ENCODE data around the gene MAP7D2. TPM values are rescaled to one million over a fixed set of nuclear protein-coding genes. Genes with fewer than 3 reads are reported as not detected.
"Not testable (repeated sequence)": the region's sequence is repeated elsewhere in the genome, so short reads cannot be mapped to it uniquely, and the experiment has no call there.

MAP7D2 gene
- total RNA-seq (2022) (42.8 and 45.4 TPM in 2 replicates), Bru-seq, nascent RNA (percentile 68 among the genes with signal in this experiment), BruChase-seq, experiment 1, labeled RNA remaining after a 2-hour chase (percentile 74 among the genes with signal in this experiment), BruChase-seq, experiment 2, labeled RNA remaining after a 6-hour chase (percentile 80 among the genes with signal in this experiment)
- long read RNA-seq, transcript MAP7D2-201 (17 exons, 3,918 nt) = major isoform, 26 of 86 reads
- long read RNA-seq, transcript MAP7D2-202 (16 exons, 3,930 nt) = minor isoform, 10 of 86 reads
- long read RNA-seq, partial matches to known transcripts = 13 of 86 reads
- long read RNA-seq, other reads (novel, unspliced or antisense) = 37 of 86 reads

DNA sequence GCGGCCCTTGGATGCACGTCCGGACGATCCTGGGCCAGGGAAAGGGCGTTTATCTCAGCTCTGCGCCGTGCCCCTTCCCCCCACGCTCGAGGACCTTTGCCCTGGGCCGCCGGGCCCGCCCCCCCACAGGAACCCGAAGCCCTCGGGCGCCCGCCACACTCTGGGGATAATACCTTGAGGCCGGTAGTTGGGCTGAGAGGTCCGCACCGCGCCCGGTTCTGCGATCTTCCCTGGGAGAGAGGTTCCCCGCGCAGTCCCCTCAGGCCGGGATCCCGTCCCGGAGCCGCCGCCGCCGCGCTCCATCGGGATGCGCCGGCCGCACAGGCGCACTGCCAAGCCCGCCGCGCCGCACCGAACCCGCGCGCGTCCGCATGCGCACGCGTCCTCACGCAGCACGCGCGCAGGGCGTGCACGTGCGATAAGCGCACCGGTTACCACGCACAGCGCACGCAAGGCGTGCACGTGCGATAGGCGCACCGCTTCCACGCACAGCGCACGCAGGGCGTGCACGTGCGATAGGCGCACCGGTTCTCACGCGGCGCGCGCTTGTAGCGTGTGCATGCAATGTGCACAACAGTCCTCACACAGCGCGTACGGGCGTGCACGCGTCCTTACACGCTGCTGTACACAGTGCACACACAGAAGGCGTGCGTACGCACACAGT is at the start of gene MAP7D2:
Gene MAP7D2, minus strand, starts transcription at position 331 of the 664 bp plus-strand sequence. Its CDS starts 28 bp downstream, at position 303.
- peak; percentile 44 to 60 for DNase-seq
- Histone ChIP-seq H3K4me1 (no peaks in the 10 kb centered on the region), H3K27me3 (replicated peaks; ENCODE audit: control insufficient read depth, insufficient read depth, low read length) (no peaks in the 10 kb centered on the region), H3K4me3 (ENCODE audit: low read depth, low read length) (peak within 1 kb of the TSS; percentile 66), H3K9me3 (no peaks in the 10 kb centered on the region), H3K36me3 (ENCODE audit: control insufficient read depth, insufficient read depth, low read length) (no peaks in the 10 kb centered on the region)
- peak within 1 kb of the TSS; percentile 76 for H3K27ac Mint-ChIP-seq (ENCODE audit: unreplicated experiment)
- H3K4me1 Mint-ChIP-seq (ENCODE audit: low read depth, unreplicated experiment) = peaks cover 16% of the 10 kb centered on the region
- intact Hi-C loops (cut with micrococcal nuclease; ENCODE audit: unreplicated experiment) = no loop called here
- H3K4me3 Mint-ChIP-seq (ENCODE audit: unreplicated experiment) = peak within 1 kb of the TSS; percentile 85
- no peak for TF ChIP-seq CTCF (IDR thresholded peaks at IDR 0.05; ENCODE audit: insufficient read depth in 1 of 2, low read depth in 1 of 2, low read length in 1 of 2, severe bottlenecking in 1 of 2, unreplicated experiment in 1 of 2)
- no TSS peak for BruUV-seq (replicated peaks)
- H3K36me3 Mint-ChIP-seq (ENCODE audit: insufficient read depth, unreplicated experiment) = no peaks in the 10 kb centered on the region
- H3K27me3 Mint-ChIP-seq (ENCODE audit: insufficient read depth, unreplicated experiment) = no peaks in the 10 kb centered on the region
- ChIA-PET CTCF (interaction anchor here (0.5 kb wide), 1 partner anchor 18 kb away, joined by 5 read pairs; no protein-coding TSS in a partner anchor), POLR2A (no interaction called here)
- no peaks in the 10 kb centered on the region for H3K9me3 Mint-ChIP-seq (ENCODE audit: unreplicated experiment)

DNA sequence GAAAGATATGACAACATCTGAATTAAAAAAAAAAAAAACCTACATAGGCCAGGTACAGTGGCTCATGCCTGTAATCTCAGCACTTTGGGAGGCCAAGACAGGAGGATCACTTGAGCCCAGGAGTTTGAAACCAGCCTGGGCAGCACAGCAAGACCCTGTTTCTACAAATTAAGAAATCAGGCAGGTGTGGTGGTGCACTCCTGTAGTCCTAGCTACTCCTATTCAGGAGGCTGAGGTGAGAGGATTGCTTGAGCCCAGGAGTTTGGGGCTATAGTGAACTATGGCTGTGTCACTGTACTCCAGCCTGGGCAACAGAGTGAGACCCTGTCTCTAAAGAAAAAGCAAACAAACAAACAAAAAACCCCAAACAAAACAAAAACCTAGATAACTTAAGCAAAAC is 45.8 kb upstream of the MAP7D2 start:
- H3K9me3 ChIP-seq; H3K36me3 ChIP-seq (ENCODE audit: control insufficient read depth, insufficient read depth, low read length); H3K4me3 ChIP-seq (ENCODE audit: low read depth, low read length); POLR2A ChIA-PET; DNase-seq; H3K9me3 Mint-ChIP-seq (ENCODE audit: unreplicated experiment); H3K27me3 ChIP-seq (replicated peaks; ENCODE audit: control insufficient read depth, insufficient read depth, low read length); CTCF ChIA-PET; H3K27me3 Mint-ChIP-seq (ENCODE audit: insufficient read depth, unreplicated experiment); BruUV-seq (replicated peaks); intact Hi-C loops (cut with micrococcal nuclease; ENCODE audit: unreplicated experiment); H3K27ac Mint-ChIP-seq (ENCODE audit: unreplicated experiment); H3K4me3 Mint-ChIP-seq (ENCODE audit: unreplicated experiment); H3K4me1 ChIP-seq: not testable (repeated sequence)
- Mint-ChIP-seq H3K4me1 (ENCODE audit: low read depth, unreplicated experiment) (peaks cover 24% of the 10 kb centered on the region), H3K36me3 (ENCODE audit: insufficient read depth, unreplicated experiment) (peaks cover 60% of the 10 kb centered on the region)

GRCh38 chrX:20159797-20160385 is 43.2 kb upstream of the MAP7D2 start:
- Mint-ChIP-seq H3K4me1 (ENCODE audit: low read depth, unreplicated experiment) (peaks cover 27% of the 10 kb centered on the region), H3K4me3 (ENCODE audit: unreplicated experiment) (no peak overlapping the region), H3K9me3 (ENCODE audit: unreplicated experiment) (no peaks in the 10 kb centered on the region), H3K36me3 (ENCODE audit: insufficient read depth, unreplicated experiment) (peaks cover 52% of the 10 kb centered on the region), H3K27ac (ENCODE audit: unreplicated experiment) (peak overlapping the region; percentile 20), H3K27me3 (ENCODE audit: insufficient read depth, unreplicated experiment) (no peaks in the 10 kb centered on the region)
- Histone ChIP-seq H3K4me3 (ENCODE audit: low read depth, low read length) (no peak overlapping the region), H3K27me3 (replicated peaks; ENCODE audit: control insufficient read depth, insufficient read depth, low read length) (no peaks in the 10 kb centered on the region), H3K4me1 (no peaks in the 10 kb centered on the region), H3K9me3 (no peaks in the 10 kb centered on the region), H3K36me3 (ENCODE audit: control insufficient read depth, insufficient read depth, low read length) (no peaks in the 10 kb centered on the region)
- ChIA-PET CTCF (no interaction called here), POLR2A (no interaction called here)
- intact Hi-C loops (cut with micrococcal nuclease; ENCODE audit: unreplicated experiment) = no loop called here
- TF ChIP-seq CTCF (IDR thresholded peaks at IDR 0.05; ENCODE audit: insufficient read depth in 1 of 2, low read depth in 1 of 2, low read length in 1 of 2, severe bottlenecking in 1 of 2, unreplicated experiment in 1 of 2) = no peak
- BruUV-seq (replicated peaks) = no TSS peak
- no peak for DNase-seq
